Thoracic aorta (tissue), 2 donors: ENCODE results near the gene KNSTRN. TPM values are rescaled to one million over a fixed set of nuclear protein-coding genes. Genes with fewer than 3 reads are reported as not detected.

ENCODE experiments used
- ATAC-seq: fragments of 150-250 bp; one replicate; pipeline ENCODE4 v1.8.0; 2017; ENCODE audit warnings: low read depth; ENCODE audit not compliant: insufficient number of reproducible peaks, low FRiP score
- DNase-seq: peaks from one replicate; pipeline ENCODE4 v3.0.0-alpha.2; 2020; ENCODE audit warnings: low spot score
- H3K27ac ChIP-seq, 2 donors: fragments of 200-600 bp; sonication (generic); 1 replicate in 1 of 2; 2 replicates in 1 of 2; pipeline ENCODE4 v1.5.1; 2016; ENCODE audit warnings: mild to moderate bottlenecking in 2 of 2, moderate library complexity in 2 of 2
- H3K27me3 ChIP-seq: fragments of 200-600 bp; sonication (generic); replicated peaks from 2 replicates; pipeline ENCODE4 v1.6.0; 2016; ENCODE audit warnings: mild to moderate bottlenecking; ENCODE audit not compliant: insufficient read depth
- H3K36me3 ChIP-seq: fragments of 200-600 bp; sonication (generic); one replicate; pipeline ENCODE4 v1.5.1; 2016
- H3K4me1 ChIP-seq, 2 donors: fragments of 200-600 bp; sonication (generic); 1 replicate in 1 of 2; 2 replicates in 1 of 2; pipeline versions ENCODE4 v1.5.1 to v1.6.0; 2016; ENCODE audit warnings: low read depth in 2 of 2, mild to moderate bottlenecking in 1 of 2; ENCODE audit not compliant: control insufficient read depth in 1 of 2
- H3K4me3 ChIP-seq: fragments of 200-600 bp; sonication (generic); 2 replicates; pipeline ENCODE4 v1.5.1; 2016; ENCODE audit warnings: mild to moderate bottlenecking
- H3K9me3 ChIP-seq: fragments of 200-600 bp; sonication (generic); 2 replicates; pipeline ENCODE4 v1.5.1; 2016
- CTCF ChIP-seq: fragments of 200-600 bp; sonication (generic); IDR thresholded peaks from one replicate; pipeline ENCODE4 v1.5.1; 2019; ENCODE audit warnings: antibody characterized with exemption
- total RNA-seq, 2 donors: library from RNA; depleted of rRNA; stranded (reverse); fragments of >200 nt; gene quantifications; one replicate each; pipeline versions ENCODE4 v1.1.0 to v1.2.3, GENCODE V29; 2016

The KNSTRN gene
- total RNA-seq, 2 donors from 2014 or later = 4.5 to 5.8 TPM

DNA sequence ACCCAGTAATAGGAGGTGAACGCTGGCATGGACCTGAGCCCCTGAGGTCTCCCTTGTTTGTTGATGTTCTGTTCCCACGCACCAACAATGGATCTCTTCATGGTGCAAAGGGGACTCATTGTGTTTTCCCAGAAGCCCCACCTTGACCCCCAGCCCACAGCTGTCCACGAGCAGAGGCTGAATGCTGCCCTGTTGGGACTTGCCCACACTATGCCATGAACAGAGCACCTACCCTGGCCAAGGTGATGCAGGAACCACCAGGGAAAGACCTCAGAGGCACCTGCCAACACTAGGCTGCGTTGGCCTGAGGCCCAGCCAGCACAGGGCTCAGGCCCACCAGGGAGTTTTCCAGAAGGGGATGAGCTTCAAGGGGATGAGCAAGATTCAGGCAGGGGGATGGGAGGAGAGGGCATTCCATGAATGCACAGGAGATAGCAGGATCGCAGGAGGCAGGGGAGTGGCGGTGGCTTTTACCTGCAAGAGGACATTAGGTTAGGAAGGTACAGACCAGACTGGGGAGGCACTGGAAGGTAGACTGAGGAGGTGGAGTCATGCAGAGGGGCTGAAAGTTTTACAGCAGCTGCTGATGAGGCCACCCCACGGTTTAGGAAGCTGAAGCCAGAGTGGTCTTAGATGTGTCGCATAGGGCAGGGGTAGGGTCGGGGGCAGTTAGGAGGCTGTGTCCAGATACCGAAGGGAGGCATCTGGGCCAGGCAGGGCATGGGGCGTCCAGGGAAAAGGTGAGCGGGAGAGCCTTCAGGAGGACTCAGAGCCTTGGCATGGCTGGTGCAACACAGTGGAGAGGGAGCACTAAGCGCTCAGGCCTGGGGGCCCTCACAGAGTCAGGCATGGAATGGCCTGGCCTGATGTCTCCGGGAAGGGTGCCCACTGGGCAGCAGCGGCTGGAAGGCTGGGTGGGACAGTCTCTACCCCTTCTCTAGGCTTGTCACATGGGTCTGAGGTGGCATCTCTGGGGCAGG is 35.7 kb upstream of the KNSTRN start:
- TF ChIP-seq CTCF = no peak
- no peak for ATAC-seq
- Histone ChIP-seq H3K27ac (no peak overlapping the region), H3K4me1 (peaks cover 19 to 30% of the 10 kb centered on the region in 2 donors), H3K4me3 (no peak overlapping the region), H3K36me3 (no peaks in the 10 kb centered on the region), H3K27me3 (no peaks in the 10 kb centered on the region), H3K9me3 (no peaks in the 10 kb centered on the region)
- DNase-seq = no peak

GRCh38 chr15:40347559-40348473 is 34.7 kb upstream of the KNSTRN start:
- Histone ChIP-seq H3K27ac (no peak overlapping the region), H3K9me3 (no peaks in the 10 kb centered on the region), H3K27me3 (no peaks in the 10 kb centered on the region), H3K4me3 (no peak overlapping the region), H3K36me3 (no peaks in the 10 kb centered on the region), H3K4me1 (peaks cover 14 to 23% of the 10 kb centered on the region in 2 donors)
- ATAC-seq = no peak
- TF ChIP-seq CTCF = no peak
- no peak for DNase-seq

- Histone ChIP-seq H3K4me3 (no peak overlapping the region), H3K9me3 (no peaks in the 10 kb centered on the region), H3K4me1 (peaks cover 8 to 16% of the 10 kb centered on the region in 2 donors), H3K36me3 (no peaks in the 10 kb centered on the region), H3K27ac (no peak overlapping the region), H3K27me3 (no peaks in the 10 kb centered on the region)
- ATAC-seq (no peak), DNase-seq (no peak)
- no peak for TF ChIP-seq CTCF
Measured at GRCh38 chr15:40348474-40348870, 34.0 kb upstream of the KNSTRN start.

DNA sequence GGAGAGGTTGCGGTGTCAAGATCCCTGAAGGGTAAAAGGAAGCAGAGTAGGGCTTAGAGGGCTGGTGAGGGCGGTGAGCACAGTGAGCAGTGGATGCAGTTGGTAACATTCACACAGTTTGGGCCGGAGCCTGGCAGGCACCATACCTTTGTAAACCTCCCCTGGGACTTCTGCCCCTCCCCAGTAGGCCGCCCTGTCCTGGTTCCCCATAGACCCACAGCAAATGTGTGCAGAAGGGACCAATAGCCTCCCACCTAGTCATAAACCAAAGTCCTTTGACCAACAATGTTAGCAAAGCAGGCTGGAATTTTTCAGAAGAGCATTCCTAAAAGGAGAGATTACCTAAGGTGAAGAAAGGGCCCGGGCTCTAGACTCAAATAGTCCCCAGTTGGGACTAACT is 33.4 kb upstream of the KNSTRN start:
- TF ChIP-seq CTCF = no peak

More for the DNA sequence above, 33.4 kb upstream of the KNSTRN start:
- DNase-seq = no peak
- Histone ChIP-seq H3K9me3 (no peaks in the 10 kb centered on the region), H3K4me1 (peaks cover 3 to 9% of the 10 kb centered on the region in 2 donors), H3K4me3 (no peak overlapping the region), H3K27me3 (no peaks in the 10 kb centered on the region), H3K27ac (no peak overlapping the region), H3K36me3 (no peaks in the 10 kb centered on the region)
- no peak for ATAC-seq
